ENCODE results near the gene PTPRE. TPM values are rescaled to one million over a fixed set of nuclear protein-coding genes. Genes with fewer than 3 reads are reported as not detected.
"Not testable (repeated sequence)": the region's sequence is repeated elsewhere in the genome, so short reads cannot be mapped to it uniquely, and the experiment has no call there.

The PTPRE gene
- total and polyA plus RNA-seq, 2 donors, result 12.3 to 15.2 TPM

GRCh38 chr10:127986531-127987466, 79.9 kb downstream of the PTPRE start:
- Histone ChIP-seq H3K4me3 (ENCODE audit: low read length in 2 of 2) (no peak overlapping the region), H3K36me3 (ENCODE audit: control insufficient read depth in 2 of 2, insufficient read depth in 2 of 2, low read length in 1 of 2) (no peaks in the 10 kb centered on the region), H3K27me3 (ENCODE audit: control insufficient read depth in 2 of 2, insufficient read depth in 1 of 2, low read length in 1 of 2) (no peaks in the 10 kb centered on the region), H3K9me3 (ENCODE audit: control insufficient read depth in 2 of 2, insufficient read depth in 1 of 2, low read length in 1 of 2) (no peaks in the 10 kb centered on the region), H3K4me1 (ENCODE audit: control insufficient read depth in 2 of 2, insufficient read depth in 2 of 2, low read length in 2 of 2) (no peaks in the 10 kb centered on the region), H3K27ac (ENCODE audit: low read depth in 1 of 2, low read length in 1 of 2) (no peak overlapping the region)
- 94% methylated on average over 14 of the region's 14 CpGs for WGBS
- DNase-seq (ENCODE audit: low read depth in 6 of 9, low spot score in 9 of 9), result no peak

- no peaks in the 10 kb centered on the region for H3K36me3 ChIP-seq (ENCODE audit: control insufficient read depth in 2 of 2, insufficient read depth in 2 of 2, low read length in 1 of 2)
- H3K9me3 ChIP-seq (ENCODE audit: control insufficient read depth in 2 of 2, insufficient read depth in 1 of 2, low read length in 1 of 2), result no peaks in the 10 kb centered on the region
- H3K27me3 ChIP-seq (ENCODE audit: control insufficient read depth in 2 of 2, insufficient read depth in 1 of 2, low read length in 1 of 2), result no peaks in the 10 kb centered on the region
- no peak for DNase-seq (ENCODE audit: low read depth in 6 of 9, low spot score in 9 of 9)
- no peak overlapping the region for H3K4me3 ChIP-seq (ENCODE audit: low read length in 2 of 2)
- H3K27ac ChIP-seq (ENCODE audit: low read depth in 1 of 2, low read length in 1 of 2), result no peak overlapping the region
- H3K4me1 ChIP-seq (ENCODE audit: control insufficient read depth in 2 of 2, insufficient read depth in 2 of 2, low read length in 2 of 2), result peaks cover 0 to 3% of the 10 kb centered on the region in 2 donors
- 98% methylated on average over 14 of the region's 14 CpGs for WGBS
Measured at GRCh38 chr10:127987467-127988380, 80.8 kb downstream of the PTPRE start.

- no peak for DNase-seq (ENCODE audit: low read depth in 6 of 9, low spot score in 9 of 9)
- Histone ChIP-seq H3K4me3 (ENCODE audit: low read length in 2 of 2) (no peak overlapping the region), H3K36me3 (ENCODE audit: control insufficient read depth in 2 of 2, insufficient read depth in 2 of 2, low read length in 1 of 2) (no peaks in the 10 kb centered on the region), H3K9me3 (ENCODE audit: control insufficient read depth in 2 of 2, insufficient read depth in 1 of 2, low read length in 1 of 2) (no peaks in the 10 kb centered on the region), H3K27ac (ENCODE audit: low read depth in 1 of 2, low read length in 1 of 2) (no peak overlapping the region), H3K4me1 (ENCODE audit: control insufficient read depth in 2 of 2, insufficient read depth in 2 of 2, low read length in 2 of 2) (peaks cover 0 to 3% of the 10 kb centered on the region in 2 donors), H3K27me3 (ENCODE audit: control insufficient read depth in 2 of 2, insufficient read depth in 1 of 2, low read length in 1 of 2) (no peaks in the 10 kb centered on the region)
- WGBS, result 54% methylated on average over 8 of the region's 8 CpGs
Measured at GRCh38 chr10:127989481-127990012, 82.6 kb downstream of the PTPRE start.

DNA sequence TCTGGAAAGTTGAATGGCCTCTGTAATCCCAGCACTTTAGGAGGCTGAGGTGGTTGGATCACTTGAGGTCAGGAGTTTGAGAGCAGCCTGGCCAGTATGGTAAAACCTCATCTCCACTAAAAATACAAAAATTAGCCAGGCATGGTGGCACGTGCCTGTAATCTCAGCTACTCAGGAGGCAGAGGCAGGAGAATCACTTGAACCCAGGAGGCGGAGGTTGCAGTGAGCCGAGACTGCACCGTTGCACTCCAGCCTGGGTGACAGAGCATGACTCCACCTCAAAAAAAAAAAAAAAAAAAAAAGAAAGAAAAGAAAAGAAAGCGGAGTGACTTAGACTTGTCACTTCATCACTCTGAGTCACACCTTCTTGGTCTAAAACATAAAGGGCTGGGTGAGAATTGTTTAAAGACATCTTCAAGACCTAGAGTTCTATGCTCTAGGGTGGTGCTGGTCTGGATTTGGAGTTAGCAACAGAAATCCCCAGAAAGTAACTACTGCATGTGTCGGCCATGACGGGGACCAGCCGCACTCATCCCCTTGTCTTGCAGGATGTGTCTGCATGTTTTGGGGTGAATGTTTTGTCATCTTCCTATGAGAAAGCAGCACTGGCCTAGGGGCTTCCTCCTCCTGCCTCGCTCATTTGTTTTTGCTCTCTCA, 83.4 kb downstream of the PTPRE start:
- not testable (repeated sequence) for H3K27ac ChIP-seq (ENCODE audit: low read depth in 1 of 2, low read length in 1 of 2); H3K4me3 ChIP-seq (ENCODE audit: low read length in 2 of 2); H3K27me3 ChIP-seq (ENCODE audit: control insufficient read depth in 2 of 2, insufficient read depth in 1 of 2, low read length in 1 of 2); H3K9me3 ChIP-seq (ENCODE audit: control insufficient read depth in 2 of 2, insufficient read depth in 1 of 2, low read length in 1 of 2); DNase-seq (ENCODE audit: low read depth in 6 of 9, low spot score in 9 of 9); H3K4me1 ChIP-seq (ENCODE audit: control insufficient read depth in 2 of 2, insufficient read depth in 2 of 2, low read length in 2 of 2); H3K36me3 ChIP-seq (ENCODE audit: control insufficient read depth in 2 of 2, insufficient read depth in 2 of 2, low read length in 1 of 2)
- 91% methylated on average over 9 of the region's 9 CpGs for WGBS

DNA sequence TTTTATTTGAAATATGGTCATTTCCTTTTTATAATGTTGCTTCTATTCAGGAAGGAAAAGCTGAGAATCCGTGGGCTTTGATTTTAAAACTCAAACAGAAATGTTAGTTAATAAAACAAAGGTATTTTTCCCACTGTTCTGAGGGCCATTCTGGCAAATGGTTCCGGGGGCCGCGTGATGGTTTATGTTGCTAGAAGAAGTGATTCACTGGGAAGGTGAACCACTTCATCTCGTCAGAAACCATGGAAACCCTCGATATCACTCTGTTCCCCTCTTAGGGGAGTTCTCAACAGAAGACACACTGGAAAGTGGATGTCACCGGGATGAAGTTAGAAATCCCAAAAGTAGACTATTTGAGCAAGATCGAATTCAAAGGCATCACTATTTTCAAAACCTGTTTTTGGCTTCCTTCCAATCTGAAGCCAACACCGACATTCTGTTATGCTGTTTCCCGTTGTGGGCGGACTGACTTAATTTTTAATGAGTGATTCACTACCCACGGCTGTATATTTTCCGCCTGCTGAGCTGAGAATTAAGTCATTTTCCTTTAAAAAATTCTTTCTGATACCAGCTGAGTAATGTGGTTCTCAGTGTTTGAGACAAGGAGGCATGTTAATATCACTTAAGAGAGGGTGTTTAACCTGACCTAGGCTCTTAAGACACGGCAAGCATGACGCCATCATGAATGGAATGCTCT, 84.1 kb downstream of the PTPRE start:
- no peak overlapping the region for H3K4me3 ChIP-seq (ENCODE audit: low read length in 2 of 2)
- no peaks in the 10 kb centered on the region for H3K36me3 ChIP-seq (ENCODE audit: control insufficient read depth in 2 of 2, insufficient read depth in 2 of 2, low read length in 1 of 2)
- H3K4me1 ChIP-seq (ENCODE audit: control insufficient read depth in 2 of 2, insufficient read depth in 2 of 2, low read length in 2 of 2), result peaks cover 0 to 3% of the 10 kb centered on the region in 2 donors
- 41% methylated on average over 15 of the region's 15 CpGs for WGBS
- DNase-seq (ENCODE audit: low read depth in 6 of 9, low spot score in 9 of 9), result no peak
- no peaks in the 10 kb centered on the region for H3K9me3 ChIP-seq (ENCODE audit: control insufficient read depth in 2 of 2, insufficient read depth in 1 of 2, low read length in 1 of 2)
- no peak overlapping the region for H3K27ac ChIP-seq (ENCODE audit: low read depth in 1 of 2, low read length in 1 of 2)
- H3K27me3 ChIP-seq (ENCODE audit: control insufficient read depth in 2 of 2, insufficient read depth in 1 of 2, low read length in 1 of 2), result no peaks in the 10 kb centered on the region

GRCh38 chr10:127991543-127992255, 84.8 kb downstream of the PTPRE start:
- Histone ChIP-seq H3K4me3 (ENCODE audit: low read length in 2 of 2) (no peak overlapping the region), H3K27ac (ENCODE audit: low read depth in 1 of 2, low read length in 1 of 2) (no peak overlapping the region), H3K4me1 (ENCODE audit: control insufficient read depth in 2 of 2, insufficient read depth in 2 of 2, low read length in 2 of 2) (peaks cover 0 to 3% of the 10 kb centered on the region in 2 donors), H3K27me3 (ENCODE audit: control insufficient read depth in 2 of 2, insufficient read depth in 1 of 2, low read length in 1 of 2) (peaks cover 0 to 2% of the 10 kb centered on the region in 2 donors), H3K36me3 (ENCODE audit: control insufficient read depth in 2 of 2, insufficient read depth in 2 of 2, low read length in 1 of 2) (no peaks in the 10 kb centered on the region), H3K9me3 (ENCODE audit: control insufficient read depth in 2 of 2, insufficient read depth in 1 of 2, low read length in 1 of 2) (no peaks in the 10 kb centered on the region)
- DNase-seq (ENCODE audit: low read depth in 6 of 9, low spot score in 9 of 9), result no peak
- WGBS, result 93% methylated on average over 8 of the region's 8 CpGs

- Histone ChIP-seq H3K27me3 (ENCODE audit: control insufficient read depth in 2 of 2, insufficient read depth in 1 of 2, low read length in 1 of 2) (peaks cover 0 to 2% of the 10 kb centered on the region in 2 donors), H3K9me3 (ENCODE audit: control insufficient read depth in 2 of 2, insufficient read depth in 1 of 2, low read length in 1 of 2) (no peaks in the 10 kb centered on the region), H3K4me1 (ENCODE audit: control insufficient read depth in 2 of 2, insufficient read depth in 2 of 2, low read length in 2 of 2) (peaks cover 0 to 3% of the 10 kb centered on the region in 2 donors), H3K4me3 (ENCODE audit: low read length in 2 of 2) (no peak overlapping the region), H3K27ac (ENCODE audit: low read depth in 1 of 2, low read length in 1 of 2) (no peak overlapping the region), H3K36me3 (ENCODE audit: control insufficient read depth in 2 of 2, insufficient read depth in 2 of 2, low read length in 1 of 2) (no peaks in the 10 kb centered on the region)
- WGBS, result 61% methylated on average over 8 of the region's 8 CpGs
- DNase-seq (ENCODE audit: low read depth in 6 of 9, low spot score in 9 of 9), result no peak
Measured at GRCh38 chr10:127992376-127992775, 85.5 kb downstream of the PTPRE start.

All from thymus (tissue), 11 donors.